ENCODE data around the gene TJP1. TPM values are rescaled to one million over a fixed set of nuclear protein-coding genes. Genes with fewer than 3 reads are reported as not detected.

TJP1 gene
- total RNA-seq, 2 experiments from 2014 or later = not detected

DNA sequence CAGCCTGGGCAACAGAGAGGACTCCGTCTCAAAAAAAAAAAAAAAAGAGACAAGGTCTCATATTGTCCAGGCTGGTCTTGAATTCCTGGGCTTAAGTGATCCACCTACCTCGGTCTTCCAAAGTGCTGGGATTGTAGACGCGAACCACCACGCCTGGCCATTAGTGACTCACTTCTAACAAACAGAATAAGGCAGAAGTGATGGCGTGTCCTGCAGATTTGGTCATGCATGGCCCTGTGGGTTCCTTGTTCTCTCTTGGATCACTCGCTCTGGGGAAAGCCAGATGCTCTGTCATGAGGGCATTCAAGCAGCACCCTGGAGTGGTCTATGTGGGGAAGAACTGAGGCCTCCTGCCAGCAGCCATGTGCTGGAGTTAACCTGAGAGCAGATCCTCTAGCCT is 27.4 kb upstream of the TJP1 start:
- TF ChIP-seq, protein P1, sequence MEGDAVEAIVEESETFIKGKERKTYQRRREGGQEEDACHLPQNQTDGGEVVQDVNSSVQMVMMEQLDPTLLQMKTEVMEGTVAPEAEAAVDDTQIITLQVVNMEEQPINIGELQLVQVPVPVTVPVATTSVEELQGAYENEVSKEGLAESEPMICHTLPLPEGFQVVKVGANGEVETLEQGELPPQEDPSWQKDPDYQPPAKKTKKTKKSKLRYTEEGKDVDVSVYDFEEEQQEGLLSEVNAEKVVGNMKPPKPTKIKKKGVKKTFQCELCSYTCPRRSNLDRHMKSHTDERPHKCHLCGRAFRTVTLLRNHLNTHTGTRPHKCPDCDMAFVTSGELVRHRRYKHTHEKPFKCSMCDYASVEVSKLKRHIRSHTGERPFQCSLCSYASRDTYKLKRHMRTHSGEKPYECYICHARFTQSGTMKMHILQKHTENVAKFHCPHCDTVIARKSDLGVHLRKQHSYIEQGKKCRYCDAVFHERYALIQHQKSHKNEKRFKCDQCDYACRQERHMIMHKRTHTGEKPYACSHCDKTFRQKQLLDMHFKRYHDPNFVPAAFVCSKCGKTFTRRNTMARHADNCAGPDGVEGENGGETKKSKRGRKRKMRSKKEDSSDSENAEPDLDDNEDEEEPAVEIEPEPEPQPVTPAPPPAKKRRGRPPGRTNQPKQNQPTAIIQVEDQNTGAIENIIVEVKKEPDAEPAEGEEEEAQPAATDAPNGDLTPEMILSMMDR (IDR thresholded peaks at IDR 0.05) = no peak
- Mint-ChIP-seq H3K36me3 (ENCODE audit: low read depth) (no peaks in the 10 kb centered on the region), H3K4me3 (no peak overlapping the region), H3K27ac (no peak overlapping the region), H3K4me1 (ENCODE audit: low read depth) (no peaks in the 10 kb centered on the region), H3K27me3 (peaks cover 14% of the 10 kb centered on the region), H3K9me3 (peaks cover 10% of the 10 kb centered on the region)
- DNase-seq (no peak), ATAC-seq (no peak)
- ChIA-PET CTCF (no interaction called here), POLR2A (no interaction called here)
- intact Hi-C loops (cut with micrococcal nuclease) = no loop called here

DNA sequence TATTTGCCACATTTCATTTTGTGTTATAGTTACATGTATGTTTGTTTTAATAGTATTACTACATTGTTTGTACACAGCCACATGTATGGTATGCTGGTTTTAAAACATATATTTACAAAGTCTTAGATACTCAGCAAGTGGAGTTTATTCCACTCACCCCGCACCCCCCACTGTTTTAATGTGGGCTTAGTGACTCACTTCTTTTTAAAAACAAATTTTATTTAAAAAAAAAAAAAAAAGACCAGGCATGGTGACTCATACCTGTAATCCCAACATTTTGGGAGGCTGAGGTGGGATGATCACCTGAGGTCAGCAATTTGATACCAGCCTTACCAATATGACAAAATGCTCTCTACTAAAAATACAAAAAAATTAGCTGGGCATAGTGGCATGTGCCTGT is 26.9 kb upstream of the TJP1 start:
- CTCF ChIA-PET = no interaction called here
- intact Hi-C loops (cut with micrococcal nuclease) = no loop called here

DNA sequence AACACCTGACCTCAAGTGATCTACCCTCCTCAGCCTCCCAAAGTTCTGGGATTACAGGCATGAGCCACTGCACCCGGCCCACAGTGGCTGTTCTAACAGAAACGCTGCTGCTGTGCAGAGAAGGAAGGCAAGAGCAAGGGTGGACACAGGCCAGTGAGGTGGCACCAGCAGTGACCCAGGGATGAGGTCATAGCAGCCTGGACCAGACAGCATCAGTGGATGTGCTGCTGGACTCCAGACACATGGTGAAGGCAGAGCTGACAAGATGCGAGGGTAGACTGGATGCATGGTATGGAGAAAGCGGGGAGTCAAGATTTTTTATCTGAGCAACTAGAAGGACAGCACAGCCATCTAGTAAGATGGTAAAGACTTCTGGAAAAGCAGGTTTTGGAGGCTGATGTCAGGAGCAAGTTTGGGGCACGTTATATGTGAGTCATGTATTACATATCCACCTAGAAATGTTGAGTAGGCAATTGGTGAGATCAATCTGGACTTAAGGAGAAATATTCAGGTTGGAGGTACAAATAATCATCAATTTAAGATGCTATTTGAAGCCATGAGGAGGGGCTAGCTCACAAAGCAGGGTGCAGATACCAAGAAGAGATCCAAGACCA is 22.1 kb upstream of the TJP1 start:
- DNase-seq = no peak
- no peak overlapping the region for H3K27ac Mint-ChIP-seq
- H3K9me3 Mint-ChIP-seq = peaks cover 8% of the 10 kb centered on the region
- TF ChIP-seq, protein P1 (IDR thresholded peaks at IDR 0.05) = no peak
- ChIA-PET POLR2A (no interaction called here), CTCF (no interaction called here)
- ATAC-seq = no peak
- no peak overlapping the region for H3K4me3 Mint-ChIP-seq
- no peaks in the 10 kb centered on the region for H3K36me3 Mint-ChIP-seq (ENCODE audit: low read depth)
- H3K27me3 Mint-ChIP-seq = peaks cover 31% of the 10 kb centered on the region
- no peaks in the 10 kb centered on the region for H3K4me1 Mint-ChIP-seq (ENCODE audit: low read depth)
- intact Hi-C loops (cut with micrococcal nuclease) = no loop called here

More for the DNA sequence above, 26.9 kb upstream of the TJP1 start:
- H3K36me3 Mint-ChIP-seq (ENCODE audit: low read depth) = no peaks in the 10 kb centered on the region
- ATAC-seq (no peak), DNase-seq (no peak)
- TF ChIP-seq, protein P1 (IDR thresholded peaks at IDR 0.05) = no peak
- H3K27me3 Mint-ChIP-seq = peaks cover 18% of the 10 kb centered on the region
- H3K9me3 Mint-ChIP-seq = peaks cover 10% of the 10 kb centered on the region
- no peak overlapping the region for H3K27ac Mint-ChIP-seq
- no peaks in the 10 kb centered on the region for H3K4me1 Mint-ChIP-seq (ENCODE audit: low read depth)
- H3K4me3 Mint-ChIP-seq = no peak overlapping the region
- POLR2A ChIA-PET = no interaction called here

DNA sequence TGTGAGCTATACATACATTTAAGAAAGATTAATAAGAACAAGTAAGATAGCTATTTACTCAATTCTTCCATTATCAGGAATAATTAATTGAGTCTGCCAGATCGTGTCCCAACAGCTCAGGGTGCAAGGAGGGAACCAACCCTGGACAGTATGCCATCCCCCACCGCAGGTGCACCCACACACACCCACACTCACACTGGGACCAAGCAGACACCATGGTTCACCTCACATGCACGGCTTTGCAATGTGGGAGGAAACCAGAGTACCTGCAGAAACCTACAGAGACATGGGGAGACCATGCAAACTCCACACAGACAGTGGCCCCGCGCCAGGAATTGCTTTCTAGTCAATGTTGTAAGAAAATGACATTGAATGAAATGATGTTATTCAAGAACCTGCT is 20.0 kb upstream of the TJP1 start:
- no peaks in the 10 kb centered on the region for H3K4me1 Mint-ChIP-seq (ENCODE audit: low read depth)
- H3K27me3 Mint-ChIP-seq = peaks cover 39% of the 10 kb centered on the region
- intact Hi-C loops (cut with micrococcal nuclease) = no loop called here
- TF ChIP-seq, protein P1 (IDR thresholded peaks at IDR 0.05) = no peak
- H3K4me3 Mint-ChIP-seq = no peak overlapping the region
- no peak for ATAC-seq
- no peak overlapping the region for H3K27ac Mint-ChIP-seq
- no peaks in the 10 kb centered on the region for H3K36me3 Mint-ChIP-seq (ENCODE audit: low read depth)
- no peak for DNase-seq
- peaks cover 3% of the 10 kb centered on the region for H3K9me3 Mint-ChIP-seq
- CTCF ChIA-PET = no interaction called here
- POLR2A ChIA-PET = no interaction called here

DNA sequence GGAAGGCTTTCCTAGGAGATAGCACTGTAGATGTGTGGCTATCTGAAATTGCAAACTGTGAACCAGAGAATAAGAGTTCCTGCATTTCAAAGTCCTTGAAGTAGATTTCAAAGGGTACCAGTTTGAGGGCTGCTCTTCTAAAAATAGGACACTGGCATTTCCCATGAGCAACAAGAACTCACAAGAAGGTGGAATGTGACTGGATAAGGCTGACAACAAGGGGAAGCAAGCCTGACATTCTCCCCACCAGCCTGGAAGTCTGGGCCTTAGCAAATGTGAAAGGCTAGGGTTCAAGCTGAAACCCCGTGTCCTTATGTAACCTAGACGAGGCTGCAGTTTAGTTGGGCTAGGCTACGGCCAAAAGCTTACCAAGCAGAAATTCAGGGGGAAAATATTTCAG is 18.7 kb upstream of the TJP1 start:
- intact Hi-C loops (cut with micrococcal nuclease) = no loop called here
- H3K27ac Mint-ChIP-seq = no peak overlapping the region
- ATAC-seq (no peak), DNase-seq (no peak)
- H3K27me3 Mint-ChIP-seq = peaks cover 42% of the 10 kb centered on the region
- CTCF ChIA-PET = no interaction called here
- no peaks in the 10 kb centered on the region for H3K4me1 Mint-ChIP-seq (ENCODE audit: low read depth)
- TF ChIP-seq, protein P1 (IDR thresholded peaks at IDR 0.05) = no peak
- peaks cover 2% of the 10 kb centered on the region for H3K9me3 Mint-ChIP-seq
- no peaks in the 10 kb centered on the region for H3K36me3 Mint-ChIP-seq (ENCODE audit: low read depth)
- POLR2A ChIA-PET = no interaction called here
- H3K4me3 Mint-ChIP-seq = no peak overlapping the region
